ENCODE data around the gene ANKRD53. TPM values are rescaled to one million over a fixed set of nuclear protein-coding genes. Genes with fewer than 3 reads are reported as not detected.
"Not testable (repeated sequence)": the region's sequence is repeated elsewhere in the genome, so short reads cannot be mapped to it uniquely, and the experiment has no call there.

The ANKRD53 gene
- total and polyA plus RNA-seq, 10 donors = 0.22 to 1.7 (median 0.80) TPM; not detected in 2

- TF ChIP-seq POLR2AphosphoS5 (IDR thresholded peaks at IDR 0.05) = no peak
- peak in 4 of 11 experiments; percentile 4 to 23 (median 12) for TF ChIP-seq CTCF (IDR thresholded peaks at IDR 0.05 in 8 of 11, conservative IDR thresholded peaks at IDR 0.05 in 3 of 11)
These were observed 16.9 kb downstream of the ANKRD53 start for GRCh38 chr2:70995426-70995729.

GRCh38 chr2:70998885-70999284 lies 20.5 kb downstream of the ANKRD53 start:
- Histone ChIP-seq H3K27ac (peak overlapping the region in 1 of 8 donors; percentile 41), H3K4me1 (peaks cover 9 to 43% (median 24%) of the 10 kb centered on the region in 6 donors)
- intact Hi-C loops (cut with DNase I; ENCODE audit: low total_unique reads); H3K4me3 ChIP-seq; H3K27me3 ChIP-seq (replicated peaks in 1 of 7); H3K36me3 ChIP-seq; H3K9me3 ChIP-seq; DNase-seq: not testable (repeated sequence)
- WGBS, 5 donors = 89 to 97% (median 95%) methylated on average over 4 of the region's 4 CpGs

More at GRCh38 chr2:70995426-70995729, 16.9 kb downstream of the ANKRD53 start:
- H3K9me3 ChIP-seq = no peaks in the 10 kb centered on the region
- H3K4me1 ChIP-seq = peaks cover 14 to 63% (median 37%) of the 10 kb centered on the region in 6 donors
- H3K27me3 ChIP-seq (replicated peaks in 1 of 7) = no peaks in the 10 kb centered on the region
- H3K27ac ChIP-seq = peak overlapping the region; percentile 62 to 93 (median 85)
- DNase-seq = peak; percentile 82
- peak overlapping the region; percentile 69 to 99 (median 88) for H3K4me3 ChIP-seq
- 1% methylated on average over 11 of the region's 11 CpGs for WGBS, 5 donors
- H3K36me3 ChIP-seq = peaks cover 0 to 24% (median 15%) of the 10 kb centered on the region in 6 donors
- intact Hi-C loops (cut with DNase I; ENCODE audit: low total_unique reads) = no loop called here

GRCh38 chr2:70999362-70999761 lies 20.9 kb downstream of the ANKRD53 start:
- Histone ChIP-seq H3K36me3 (no peaks in the 10 kb centered on the region), H3K4me3 (no peak overlapping the region), H3K4me1 (peaks cover 7 to 39% (median 21%) of the 10 kb centered on the region in 6 donors), H3K27ac (peak overlapping the region in 1 of 8 donors; percentile 41), H3K9me3 (no peaks in the 10 kb centered on the region), H3K27me3 (replicated peaks in 1 of 7) (no peaks in the 10 kb centered on the region)
- no peak for DNase-seq
- WGBS, 5 donors = 29 to 43% (median 40%) methylated on average over 2 of the region's 2 CpGs
- intact Hi-C loops (cut with DNase I; ENCODE audit: low total_unique reads) = no loop called here
- TF ChIP-seq POLR2AphosphoS5 (IDR thresholded peaks at IDR 0.05) (no peak), POLR2A (IDR thresholded peaks at IDR 0.05) (no peak), CTCF (IDR thresholded peaks at IDR 0.05 in 8 of 11, conservative IDR thresholded peaks at IDR 0.05 in 3 of 11) (no peak)

- intact Hi-C loops (cut with DNase I; ENCODE audit: low total_unique reads); H3K27ac ChIP-seq; H3K36me3 ChIP-seq; H3K27me3 ChIP-seq (replicated peaks in 1 of 7); H3K4me3 ChIP-seq; H3K9me3 ChIP-seq: not testable (repeated sequence)
- 94 to 98% (median 95%) methylated on average over 10 of the region's 10 CpGs for WGBS, 5 donors
- H3K4me1 ChIP-seq = peaks cover 7 to 39% (median 21%) of the 10 kb centered on the region in 6 donors
- peak; percentile 46 for DNase-seq
These were observed 21.5 kb downstream of the ANKRD53 start for GRCh38 chr2:70999931-71000330.

GRCh38 chr2:71000780-71001591 lies 22.6 kb downstream of the ANKRD53 start:
- WGBS, 5 donors = 18 to 27% (median 21%) methylated on average over 19 to 21 of the region's 21 CpGs
- intact Hi-C loops (cut with DNase I; ENCODE audit: low total_unique reads) = no loop called here
- H3K4me1 ChIP-seq = peaks cover 4 to 29% (median 11%) of the 10 kb centered on the region in 6 donors
- no peaks in the 10 kb centered on the region for H3K36me3 ChIP-seq
- peak overlapping the region in 5 of 8 donors; percentile 12 to 60 (median 19) for H3K4me3 ChIP-seq
- TF ChIP-seq POLR2AphosphoS5 (IDR thresholded peaks at IDR 0.05) = peak; percentile 50 to 75 (median 61)
- TF ChIP-seq POLR2A (IDR thresholded peaks at IDR 0.05) = no peak
- peak; percentile 69 to 97 (median 95) for TF ChIP-seq CTCF (IDR thresholded peaks at IDR 0.05 in 8 of 11, conservative IDR thresholded peaks at IDR 0.05 in 3 of 11)
- DNase-seq = peak; percentile 97
- no peaks in the 10 kb centered on the region for H3K9me3 ChIP-seq
- H3K27me3 ChIP-seq (replicated peaks in 1 of 7) = no peaks in the 10 kb centered on the region
- H3K27ac ChIP-seq = peak overlapping the region in 3 of 8 donors; percentile 55 to 63 (median 60)
